Epithelial cell of proximal tubule (primary cell): ENCODE measurements around the gene RASIP1. TPM values are rescaled to one million over a fixed set of nuclear protein-coding genes. Genes with fewer than 3 reads are reported as not detected.

ENCODE experiments used
- DNase-seq: peaks from one replicate; pipeline ENCODE4 v3.0.0-alpha.2; 2011; ENCODE audit warnings: low read depth
- H3K4me3 ChIP-seq: 2 replicates; pipeline ENCODE4 v1.5.1; 2011; ENCODE audit warnings: low read depth, mild to moderate bottlenecking, low read length
- total RNA-seq: library from RNA; depleted of rRNA; stranded (reverse); fragments of >200 nt; gene quantifications from 2 replicates; pipeline ENCODE4 v1.2.3, GENCODE V29; 2015
- TF ChIP-seq, protein P1 (sequence below): conservative IDR thresholded peaks from 2 replicates; pipeline ENCODE4 v1.5.1; 2012; ENCODE audit warnings: low read depth, mild to moderate bottlenecking, low read length

The RASIP1 gene
- total RNA-seq, 1 donor from 2014 or later: 3.5 TPM

DNA sequence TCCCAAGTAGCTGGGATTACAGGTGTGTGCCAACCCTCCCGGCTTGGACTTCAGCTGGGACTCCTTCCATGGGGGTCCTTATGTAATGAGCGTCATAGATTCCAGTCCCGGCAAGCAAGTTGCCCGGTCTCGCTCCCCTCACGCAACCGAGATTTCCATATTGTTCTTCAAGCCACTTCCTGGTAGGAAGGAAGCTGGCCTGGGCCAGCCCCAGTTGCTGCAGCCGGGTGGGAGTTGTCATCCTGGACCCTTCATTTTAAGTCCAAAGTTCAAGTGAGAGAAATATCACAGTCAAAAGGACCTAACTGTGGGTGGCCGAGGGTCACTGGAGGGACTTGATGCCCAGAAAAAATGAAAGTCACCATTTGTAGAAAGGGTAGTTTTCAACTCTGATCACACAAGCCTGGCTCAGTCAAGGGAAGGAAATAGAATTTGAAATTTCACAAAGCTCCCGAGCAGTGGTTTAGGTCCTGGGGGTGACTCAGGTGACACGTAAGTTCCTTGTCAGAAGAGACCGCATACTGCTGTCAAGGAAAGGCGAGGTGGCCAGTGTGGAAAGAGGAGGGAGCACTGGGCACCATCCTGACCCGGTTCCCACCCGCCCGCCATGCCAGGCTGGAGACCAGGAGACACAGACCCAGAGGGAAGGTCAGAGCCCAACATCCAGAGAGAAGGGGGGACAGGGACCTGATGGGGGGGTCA lies 20.2 kb upstream of the RASIP1 start:
- DNase-seq: no peak
- H3K4me3 ChIP-seq: no peak overlapping the region
- TF ChIP-seq, protein P1, sequence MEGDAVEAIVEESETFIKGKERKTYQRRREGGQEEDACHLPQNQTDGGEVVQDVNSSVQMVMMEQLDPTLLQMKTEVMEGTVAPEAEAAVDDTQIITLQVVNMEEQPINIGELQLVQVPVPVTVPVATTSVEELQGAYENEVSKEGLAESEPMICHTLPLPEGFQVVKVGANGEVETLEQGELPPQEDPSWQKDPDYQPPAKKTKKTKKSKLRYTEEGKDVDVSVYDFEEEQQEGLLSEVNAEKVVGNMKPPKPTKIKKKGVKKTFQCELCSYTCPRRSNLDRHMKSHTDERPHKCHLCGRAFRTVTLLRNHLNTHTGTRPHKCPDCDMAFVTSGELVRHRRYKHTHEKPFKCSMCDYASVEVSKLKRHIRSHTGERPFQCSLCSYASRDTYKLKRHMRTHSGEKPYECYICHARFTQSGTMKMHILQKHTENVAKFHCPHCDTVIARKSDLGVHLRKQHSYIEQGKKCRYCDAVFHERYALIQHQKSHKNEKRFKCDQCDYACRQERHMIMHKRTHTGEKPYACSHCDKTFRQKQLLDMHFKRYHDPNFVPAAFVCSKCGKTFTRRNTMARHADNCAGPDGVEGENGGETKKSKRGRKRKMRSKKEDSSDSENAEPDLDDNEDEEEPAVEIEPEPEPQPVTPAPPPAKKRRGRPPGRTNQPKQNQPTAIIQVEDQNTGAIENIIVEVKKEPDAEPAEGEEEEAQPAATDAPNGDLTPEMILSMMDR: no peak

DNA sequence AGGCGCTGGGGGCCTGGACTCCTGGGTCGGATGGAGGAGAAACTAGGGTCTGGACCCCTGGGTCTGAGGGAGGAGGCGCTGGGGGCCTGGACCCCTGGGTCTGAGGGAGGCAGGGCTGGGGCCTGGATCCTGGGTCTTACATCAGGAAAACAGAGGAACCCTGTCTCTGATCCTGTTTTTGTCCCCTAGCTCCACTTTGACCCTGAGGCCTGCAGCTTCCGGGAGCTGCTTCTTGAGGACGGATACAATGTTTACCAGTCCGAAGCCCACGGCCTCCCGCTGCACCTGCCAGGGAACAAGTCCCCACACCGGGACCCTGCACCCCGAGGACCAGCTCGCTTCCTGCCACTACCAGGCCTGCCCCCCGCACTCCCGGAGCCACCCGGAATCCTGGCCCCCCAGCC lies 17.3 kb upstream of the RASIP1 start:
- TF ChIP-seq, protein P1: no peak
- H3K4me3 ChIP-seq: no peak overlapping the region
- DNase-seq: no peak

DNA sequence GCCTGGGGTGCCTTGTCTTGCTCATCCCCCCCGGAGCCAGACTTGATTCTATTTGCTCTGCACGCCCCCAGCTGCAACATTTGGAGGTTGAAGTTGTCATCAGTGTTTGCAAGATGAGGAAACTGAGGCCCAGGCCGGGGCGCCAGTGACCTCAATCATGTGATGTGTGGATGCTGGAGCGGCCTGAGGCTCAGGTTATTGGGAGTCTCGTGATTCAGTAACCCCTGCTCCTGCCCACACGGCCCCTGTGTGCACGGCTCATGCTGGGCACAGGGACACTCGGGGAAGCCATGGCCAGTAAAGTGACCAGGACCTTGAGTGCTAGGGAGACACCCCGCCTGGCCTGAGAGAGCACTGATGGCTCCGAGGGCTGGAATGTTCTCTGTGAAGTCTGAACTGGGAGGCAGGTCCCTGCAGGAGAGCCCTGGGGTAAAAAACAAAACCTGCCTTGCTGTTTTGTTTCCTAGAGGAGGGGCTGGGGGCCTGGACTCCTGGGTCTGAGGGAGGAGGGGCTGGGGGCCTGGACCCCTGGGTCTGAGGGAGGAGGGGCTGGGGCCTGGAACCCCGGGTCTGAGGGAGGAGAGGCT lies 16.8 kb upstream of the RASIP1 start:
- no peak for DNase-seq
- no peak overlapping the region for H3K4me3 ChIP-seq
- TF ChIP-seq, protein P1: no peak

DNA sequence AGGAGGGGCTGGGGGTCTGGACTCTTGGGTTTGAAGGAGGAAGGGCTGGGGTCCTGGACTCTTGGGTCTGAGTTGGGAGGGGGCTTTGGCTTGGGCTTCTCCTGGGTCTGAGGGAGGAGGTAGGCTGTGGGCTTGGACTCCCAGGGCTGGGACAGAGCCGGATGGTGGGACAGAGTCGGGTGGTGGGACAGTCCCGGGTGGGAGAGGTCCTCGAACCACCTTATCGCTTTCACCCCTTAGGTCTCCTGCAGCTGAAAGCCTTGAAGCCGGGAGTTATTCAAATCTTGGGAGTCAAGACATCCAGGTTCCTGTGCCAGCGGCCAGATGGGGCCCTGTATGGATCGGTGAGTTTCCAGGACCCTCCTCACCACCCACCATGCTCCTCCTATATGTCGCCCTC lies 16.3 kb upstream of the RASIP1 start:
- H3K4me3 ChIP-seq: no peak overlapping the region
- TF ChIP-seq, protein P1: no peak
- no peak for DNase-seq

DNA sequence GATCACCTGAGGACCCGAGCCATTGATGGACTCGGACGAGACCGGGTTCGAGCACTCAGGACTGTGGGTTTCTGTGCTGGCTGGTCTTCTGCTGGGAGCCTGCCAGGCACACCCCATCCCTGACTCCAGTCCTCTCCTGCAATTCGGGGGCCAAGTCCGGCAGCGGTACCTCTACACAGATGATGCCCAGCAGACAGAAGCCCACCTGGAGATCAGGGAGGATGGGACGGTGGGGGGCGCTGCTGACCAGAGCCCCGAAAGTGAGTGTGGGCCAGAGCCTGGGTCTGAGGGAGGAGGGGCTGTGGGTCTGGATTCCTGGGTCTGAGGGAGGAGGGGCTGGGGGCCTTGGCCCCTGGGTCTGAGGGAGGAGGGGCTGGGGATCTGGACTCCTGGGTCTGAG lies 15.8 kb upstream of the RASIP1 start:
- no peak overlapping the region for H3K4me3 ChIP-seq
- DNase-seq: no peak
- TF ChIP-seq, protein P1: no peak

DNA sequence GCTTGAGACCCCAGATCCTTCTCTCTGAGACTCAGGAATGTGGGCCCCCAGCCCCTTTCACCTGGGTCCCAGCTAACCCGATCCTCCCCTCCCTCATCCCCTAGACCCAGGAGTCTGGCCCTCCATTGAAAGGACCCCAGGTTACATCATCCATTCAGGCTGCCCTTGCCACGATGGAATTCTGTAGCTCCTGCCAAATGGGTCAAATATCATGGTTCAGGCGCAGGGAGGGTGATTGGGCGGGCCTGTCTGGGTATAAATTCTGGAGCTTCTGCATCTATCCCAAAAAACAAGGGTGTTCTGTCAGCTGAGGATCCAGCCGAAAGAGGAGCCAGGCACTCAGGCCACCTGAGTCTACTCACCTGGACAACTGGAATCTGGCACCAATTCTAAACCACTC lies 15.4 kb upstream of the RASIP1 start:
- DNase-seq: no peak
- H3K4me3 ChIP-seq: no peak overlapping the region
- TF ChIP-seq, protein P1: no peak
